Esophagus squamous epithelium (tissue), 4 donors: Measurements from ENCODE around the gene ASCL2.

Experiments
- CTCF ChIP-seq, 6 experiments: fragments of 450-650 bp in 4 of 6; fragments of 200-600 bp in 2 of 6; sonication (generic) in 2 of 6; IDR thresholded peaks; one replicate each; pipeline ENCODE4 v1.5.1; 2016 to 2019; ENCODE audit warnings: antibody characterized with exemption in 6 of 6, mild to moderate bottlenecking in 4 of 6, moderate library complexity in 4 of 6
- POLR2A ChIP-seq, 4 donors: fragments of 450-650 bp; IDR thresholded peaks; one replicate each; pipeline ENCODE4 v1.6.1; 2017; ENCODE audit warnings: antibody characterized with exemption in 4 of 4, mild to moderate bottlenecking in 4 of 4, moderate library complexity in 3 of 4

DNA sequence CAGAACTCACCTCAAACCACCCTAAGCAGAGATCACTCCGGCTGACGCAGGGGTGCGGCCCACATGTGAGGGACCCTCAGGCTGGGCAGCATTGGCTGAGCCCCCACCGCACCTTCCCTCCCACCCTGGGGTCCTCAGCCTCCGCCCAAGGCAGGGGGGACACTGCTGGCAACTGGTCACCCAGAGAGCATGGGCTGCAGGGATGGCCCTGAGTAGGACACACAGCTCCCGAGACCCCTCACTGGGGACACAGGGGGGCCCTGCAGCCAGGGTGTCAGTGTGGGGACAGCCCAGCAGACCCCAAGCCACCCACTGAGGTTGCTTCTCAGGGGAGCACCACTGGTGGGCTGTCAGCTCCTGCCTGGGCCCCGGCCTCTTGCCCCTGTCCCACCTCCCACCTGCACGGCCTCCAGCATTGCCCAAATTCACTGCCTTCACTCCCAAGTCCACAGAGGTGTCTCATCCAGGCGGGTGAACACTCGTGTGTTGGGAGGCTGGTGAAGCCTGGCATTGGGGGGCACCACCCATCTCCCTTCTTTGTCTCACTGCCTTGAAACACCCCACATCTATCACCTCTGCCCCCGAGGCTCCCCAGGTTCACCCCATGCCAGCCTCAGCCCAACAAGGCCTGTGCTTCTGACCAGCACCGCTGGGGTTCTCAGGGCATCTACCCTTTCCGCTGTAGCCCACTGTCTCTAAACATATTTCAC, 26.7 kb upstream of the ASCL2 start:
- TF ChIP-seq POLR2A (IDR thresholded peaks at IDR 0.05) = no peak
- no peak for TF ChIP-seq CTCF (IDR thresholded peaks at IDR 0.05)
